ENCODE data around the gene KLF11. TPM values are rescaled to one million over a fixed set of nuclear protein-coding genes. Genes with fewer than 3 reads are reported as not detected.

Gene KLF11
- total and polyA plus RNA-seq, 9 of the 15 experiments (the other 6 are each of a cell fraction or from before 2014, with no cell fraction given), result 2.1 to 13.4 (median 6.5) TPM

DNA sequence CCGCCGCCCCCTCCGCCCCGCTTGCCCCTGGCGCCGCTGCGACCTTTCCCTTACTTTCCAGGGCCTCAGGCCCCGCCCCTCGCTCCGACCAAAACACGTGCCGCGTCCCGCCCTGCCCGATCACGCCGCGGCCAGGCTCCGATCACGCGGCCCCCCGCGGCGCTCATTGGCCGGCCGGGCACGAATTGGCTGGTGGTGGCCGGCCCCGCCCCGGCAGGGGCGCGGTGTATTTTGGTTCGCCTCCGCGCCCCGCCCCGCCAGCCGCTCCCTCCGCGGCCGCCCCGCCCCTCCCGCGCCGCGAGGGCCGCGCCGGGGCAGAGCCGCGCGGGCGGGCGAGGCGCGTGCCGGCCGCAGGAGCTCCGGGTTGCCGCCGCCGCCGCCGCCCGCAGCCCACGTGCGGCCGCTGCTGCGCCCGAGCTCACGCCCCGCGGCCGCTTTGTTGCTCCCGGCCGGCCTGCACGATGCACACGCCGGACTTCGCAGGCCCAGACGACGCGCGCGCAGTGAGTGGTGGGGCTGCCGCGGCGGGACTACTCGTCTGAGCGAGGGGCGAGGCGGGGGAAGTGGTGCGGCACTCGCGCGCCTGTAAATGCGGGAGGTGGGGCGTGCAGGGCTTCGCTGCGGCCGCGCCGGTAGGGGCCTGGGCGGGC is at the start of gene KLF11 (continued):
- no peak for TF ChIP-seq ZNF695 (CRISPR knock-in tag; IDR thresholded peaks at IDR 0.05)
- TF ChIP-seq, protein P1, sequence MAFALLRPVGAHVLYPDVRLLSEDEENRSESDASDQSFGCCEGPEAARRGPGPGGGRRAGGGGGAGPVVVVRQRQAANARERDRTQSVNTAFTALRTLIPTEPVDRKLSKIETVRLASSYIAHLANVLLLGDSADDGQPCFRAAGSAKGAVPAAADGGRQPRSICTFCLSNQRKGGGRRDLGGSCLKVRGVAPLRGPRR (CRISPR knock-in tag; IDR thresholded peaks at IDR 0.05), result no peak
- no peak for TF ChIP-seq ZNF717 (CRISPR knock-in tag; IDR thresholded peaks at IDR 0.05)
- TF ChIP-seq, protein P2, sequence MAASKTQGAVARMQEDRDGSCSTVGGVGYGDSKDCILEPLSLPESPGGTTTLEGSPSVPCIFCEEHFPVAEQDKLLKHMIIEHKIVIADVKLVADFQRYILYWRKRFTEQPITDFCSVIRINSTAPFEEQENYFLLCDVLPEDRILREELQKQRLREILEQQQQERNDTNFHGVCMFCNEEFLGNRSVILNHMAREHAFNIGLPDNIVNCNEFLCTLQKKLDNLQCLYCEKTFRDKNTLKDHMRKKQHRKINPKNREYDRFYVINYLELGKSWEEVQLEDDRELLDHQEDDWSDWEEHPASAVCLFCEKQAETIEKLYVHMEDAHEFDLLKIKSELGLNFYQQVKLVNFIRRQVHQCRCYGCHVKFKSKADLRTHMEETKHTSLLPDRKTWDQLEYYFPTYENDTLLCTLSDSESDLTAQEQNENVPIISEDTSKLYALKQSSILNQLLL (CRISPR knock-in tag; IDR thresholded peaks at IDR 0.05; ENCODE audit: borderline replicate concordance), result no peak
- no peak for TF ChIP-seq TCF3 (CRISPR knock-in tag; IDR thresholded peaks at IDR 0.05)
- TF ChIP-seq ATF7 (IDR thresholded peaks at IDR 0.05), result no peak
- TF ChIP-seq ARID2 (IDR thresholded peaks at IDR 0.05), result no peak
- TF ChIP-seq, protein P3, sequence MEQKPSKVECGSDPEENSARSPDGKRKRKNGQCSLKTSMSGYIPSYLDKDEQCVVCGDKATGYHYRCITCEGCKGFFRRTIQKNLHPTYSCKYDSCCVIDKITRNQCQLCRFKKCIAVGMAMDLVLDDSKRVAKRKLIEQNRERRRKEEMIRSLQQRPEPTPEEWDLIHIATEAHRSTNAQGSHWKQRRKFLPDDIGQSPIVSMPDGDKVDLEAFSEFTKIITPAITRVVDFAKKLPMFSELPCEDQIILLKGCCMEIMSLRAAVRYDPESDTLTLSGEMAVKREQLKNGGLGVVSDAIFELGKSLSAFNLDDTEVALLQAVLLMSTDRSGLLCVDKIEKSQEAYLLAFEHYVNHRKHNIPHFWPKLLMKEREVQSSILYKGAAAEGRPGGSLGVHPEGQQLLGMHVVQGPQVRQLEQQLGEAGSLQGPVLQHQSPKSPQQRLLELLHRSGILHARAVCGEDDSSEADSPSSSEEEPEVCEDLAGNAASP (IDR thresholded peaks at IDR 0.05), result no peak
- TF ChIP-seq ZNF217 (CRISPR knock-in tag; IDR thresholded peaks at IDR 0.05), result no peak
- TF ChIP-seq, protein P4, sequence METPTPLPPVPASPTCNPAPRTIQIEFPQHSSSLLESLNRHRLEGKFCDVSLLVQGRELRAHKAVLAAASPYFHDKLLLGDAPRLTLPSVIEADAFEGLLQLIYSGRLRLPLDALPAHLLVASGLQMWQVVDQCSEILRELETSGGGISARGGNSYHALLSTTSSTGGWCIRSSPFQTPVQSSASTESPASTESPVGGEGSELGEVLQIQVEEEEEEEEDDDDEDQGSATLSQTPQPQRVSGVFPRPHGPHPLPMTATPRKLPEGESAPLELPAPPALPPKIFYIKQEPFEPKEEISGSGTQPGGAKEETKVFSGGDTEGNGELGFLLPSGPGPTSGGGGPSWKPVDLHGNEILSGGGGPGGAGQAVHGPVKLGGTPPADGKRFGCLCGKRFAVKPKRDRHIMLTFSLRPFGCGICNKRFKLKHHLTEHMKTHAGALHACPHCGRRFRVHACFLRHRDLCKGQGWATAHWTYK (CRISPR knock-in tag; IDR thresholded peaks at IDR 0.05), result peak; percentile 85; the same call in 1 of the 2 replicates
- TF ChIP-seq PCBP2 (IDR thresholded peaks at IDR 0.05; ENCODE audit: low read depth, low read length, poor library complexity, severe bottlenecking), result no peak
- no peak for TF ChIP-seq LCOR (CRISPR knock-in tag; IDR thresholded peaks at IDR 0.05)
- TF ChIP-seq SP2 (IDR thresholded peaks at IDR 0.05; ENCODE audit: extremely low read depth, low read depth, low read length, poor library complexity, severe bottlenecking), result peak; percentile 35
- TF ChIP-seq ZNF766 (CRISPR knock-in tag; conservative IDR thresholded peaks at IDR 0.05), result no peak; the same call in 1 of the 2 replicates
- TF ChIP-seq PHTF2 (CRISPR knock-in tag; IDR thresholded peaks at IDR 0.05), result no peak
- TF ChIP-seq, protein P5, sequence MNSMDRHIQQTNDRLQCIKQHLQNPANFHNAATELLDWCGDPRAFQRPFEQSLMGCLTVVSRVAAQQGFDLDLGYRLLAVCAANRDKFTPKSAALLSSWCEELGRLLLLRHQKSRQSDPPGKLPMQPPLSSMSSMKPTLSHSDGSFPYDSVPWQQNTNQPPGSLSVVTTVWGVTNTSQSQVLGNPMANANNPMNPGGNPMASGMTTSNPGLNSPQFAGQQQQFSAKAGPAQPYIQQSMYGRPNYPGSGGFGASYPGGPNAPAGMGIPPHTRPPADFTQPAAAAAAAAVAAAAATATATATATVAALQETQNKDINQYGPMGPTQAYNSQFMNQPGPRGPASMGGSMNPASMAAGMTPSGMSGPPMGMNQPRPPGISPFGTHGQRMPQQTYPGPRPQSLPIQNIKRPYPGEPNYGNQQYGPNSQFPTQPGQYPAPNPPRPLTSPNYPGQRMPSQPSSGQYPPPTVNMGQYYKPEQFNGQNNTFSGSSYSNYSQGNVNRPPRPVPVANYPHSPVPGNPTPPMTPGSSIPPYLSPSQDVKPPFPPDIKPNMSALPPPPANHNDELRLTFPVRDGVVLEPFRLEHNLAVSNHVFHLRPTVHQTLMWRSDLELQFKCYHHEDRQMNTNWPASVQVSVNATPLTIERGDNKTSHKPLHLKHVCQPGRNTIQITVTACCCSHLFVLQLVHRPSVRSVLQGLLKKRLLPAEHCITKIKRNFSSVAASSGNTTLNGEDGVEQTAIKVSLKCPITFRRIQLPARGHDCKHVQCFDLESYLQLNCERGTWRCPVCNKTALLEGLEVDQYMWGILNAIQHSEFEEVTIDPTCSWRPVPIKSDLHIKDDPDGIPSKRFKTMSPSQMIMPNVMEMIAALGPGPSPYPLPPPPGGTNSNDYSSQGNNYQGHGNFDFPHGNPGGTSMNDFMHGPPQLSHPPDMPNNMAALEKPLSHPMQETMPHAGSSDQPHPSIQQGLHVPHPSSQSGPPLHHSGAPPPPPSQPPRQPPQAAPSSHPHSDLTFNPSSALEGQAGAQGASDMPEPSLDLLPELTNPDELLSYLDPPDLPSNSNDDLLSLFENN (IDR thresholded peaks at IDR 0.05; ENCODE audit: low read depth in 2 of 2, low read length in 2 of 2), result no peak
